Liver (tissue), 9 donors: ENCODE results near the gene STARD3. TPM values are rescaled to one million over a fixed set of nuclear protein-coding genes. Genes with fewer than 3 reads are reported as not detected.

Source experiments
- DNase-seq: peaks from one replicate; pipeline ENCODE4 v3.0.0-alpha.2; 2017; ENCODE audit warnings: low spot score
- H3K27ac ChIP-seq, 2 donors: one replicate each; pipeline ENCODE4 v1.7.0; 2013; ENCODE audit warnings: inconsistent platforms in 2 of 2, low read length in 2 of 2, control low read depth in 1 of 2, low read depth in 1 of 2, mild to moderate bottlenecking in 1 of 2
- H3K27me3 ChIP-seq, 4 donors: one replicate each; pipeline versions ENCODE4 v1.6.1 to v1.7.0; 2013; ENCODE audit warnings: low read length in 3 of 4, inconsistent platforms in 1 of 4, mild to moderate bottlenecking in 1 of 4, moderate library complexity in 1 of 4; ENCODE audit not compliant: control insufficient read depth in 4 of 4, insufficient read depth in 4 of 4
- H3K36me3 ChIP-seq, 4 donors: one replicate each; pipeline versions ENCODE4 v1.6.1 to v1.7.0; 2013; ENCODE audit warnings: low read length in 3 of 4, mild to moderate bottlenecking in 3 of 4, low read depth in 1 of 4, moderate library complexity in 1 of 4; ENCODE audit not compliant: control insufficient read depth in 4 of 4, insufficient read depth in 3 of 4
- H3K4me1 ChIP-seq, 4 donors: one replicate each; pipeline versions ENCODE4 v1.6.1 to v1.7.0; 2013; ENCODE audit warnings: low read length in 3 of 4, mild to moderate bottlenecking in 3 of 4, moderate library complexity in 1 of 4; ENCODE audit not compliant: control insufficient read depth in 4 of 4, insufficient read depth in 4 of 4
- H3K4me3 ChIP-seq, 3 donors: one replicate each; pipeline versions ENCODE4 v1.6.1 to v1.7.0; 2013; ENCODE audit warnings: low read length in 3 of 3, control low read depth in 1 of 3, low read depth in 1 of 3, mild to moderate bottlenecking in 1 of 3
- H3K9ac ChIP-seq, 2 donors: one replicate each; pipeline ENCODE4 v1.7.0; 2013; ENCODE audit warnings: low read length in 2 of 2, mild to moderate bottlenecking in 2 of 2, moderate library complexity in 2 of 2, control low read depth in 1 of 2, low read depth in 1 of 2
- H3K9me3 ChIP-seq, 4 donors: one replicate each; pipeline versions ENCODE4 v1.6.1 to v1.7.0; 2013; ENCODE audit warnings: low read length in 3 of 4; ENCODE audit not compliant: control insufficient read depth in 4 of 4
- EGR1 ChIP-seq, 2 donors: IDR thresholded peaks; 2 replicates each; pipeline ENCODE4 v1.6.1; 2016 to 2018; ENCODE audit warnings: antibody characterized with exemption in 2 of 2, low read depth in 2 of 2
- FOXA2 ChIP-seq: IDR thresholded peaks from 2 replicates; pipeline ENCODE4 v1.6.1; 2016; ENCODE audit warnings: antibody characterized with exemption
- GABPA ChIP-seq, 2 donors: IDR thresholded peaks in 1 of 2; conservative IDR thresholded peaks in 1 of 2; 2 replicates each; pipeline ENCODE4 v1.6.1; 2016; ENCODE audit warnings: antibody characterized with exemption in 2 of 2, mild to moderate bottlenecking in 1 of 2, moderate library complexity in 1 of 2
- HNF4A ChIP-seq, 2 donors: conservative IDR thresholded peaks; 2 replicates each; pipeline ENCODE4 v1.6.1; 2016; ENCODE audit warnings: antibody characterized with exemption in 2 of 2, mild to moderate bottlenecking in 2 of 2
- JUND ChIP-seq, 2 donors: IDR thresholded peaks; 2 replicates each; pipeline ENCODE4 v1.6.1; 2016; ENCODE audit warnings: antibody characterized with exemption in 2 of 2
- MAX ChIP-seq: IDR thresholded peaks from 2 replicates; pipeline ENCODE4 v1.6.1; 2016; ENCODE audit warnings: antibody characterized with exemption
- NR2F2 ChIP-seq: IDR thresholded peaks from 2 replicates; pipeline ENCODE4 v1.6.1; 2016; ENCODE audit warnings: antibody characterized with exemption
- RAD21 ChIP-seq, 2 donors: IDR thresholded peaks; 2 replicates each; pipeline ENCODE4 v1.6.1; 2016; ENCODE audit warnings: antibody characterized with exemption in 2 of 2, mild to moderate bottlenecking in 2 of 2
- REST ChIP-seq: IDR thresholded peaks from 2 replicates; pipeline ENCODE4 v1.6.1; 2016; ENCODE audit warnings: antibody characterized with exemption, mild to moderate bottlenecking
- RXRA ChIP-seq, 2 donors: IDR thresholded peaks; 2 replicates each; pipeline ENCODE4 v1.6.1; 2017 to 2018; ENCODE audit warnings: antibody characterized with exemption in 2 of 2, mild to moderate bottlenecking in 1 of 2
- SP1 ChIP-seq: IDR thresholded peaks from 2 replicates; pipeline ENCODE4 v1.6.1; 2018; ENCODE audit warnings: antibody characterized with exemption, mild to moderate bottlenecking
- TAF1 ChIP-seq: conservative IDR thresholded peaks from 2 replicates; pipeline ENCODE4 v1.6.1; 2016; ENCODE audit warnings: antibody characterized with exemption, mild to moderate bottlenecking
- YY1 ChIP-seq: IDR thresholded peaks from 2 replicates; pipeline ENCODE4 v1.6.1; 2016; ENCODE audit warnings: antibody characterized with exemption, mild to moderate bottlenecking
- WGBS: extraction: QIAGEN DNeasy Blood & Tissue Kit; methylation state at CpG from one replicate; pipeline ENCODE4 v1.1.7; 2013; 5-methylcytosine and 5-hydroxymethylcytosine counted together
- polyA plus RNA-seq, 2 donors: library from polyadenylated mRNA; stranded (reverse) in 1 of 2; unstranded in 1 of 2; fragments of 200-250 nt in 1 of 2; fragments of >200 nt in 1 of 2; fragmentation: Nextera tagmentation in 1 of 2; extraction: Ambion mirVana in 1 of 2; gene quantifications; one replicate each; pipeline versions ENCODE4 v1.2.1 to v1.2.3, GENCODE V29; 2013 to 2015
- total RNA-seq, 2 donors: library from RNA; depleted of rRNA; stranded (reverse); fragments of >200 nt; gene quantifications; one replicate each; pipeline ENCODE4 v1.2.3, GENCODE V29; 2014
- TF ChIP-seq, protein P1 (sequence below): IDR thresholded peaks from 2 replicates; pipeline ENCODE4 v1.6.1; 2016; ENCODE audit warnings: antibody characterized with exemption
- TF ChIP-seq, protein P2 (sequence below): fragments of 150-350 bp; IDR thresholded peaks from 2 replicates; pipeline ENCODE4 v1.5.1; 2017; ENCODE audit warnings: improper control_type of control experiment, low read depth, low read length; ENCODE audit not compliant: missing input control
- TF ChIP-seq, protein P3 (sequence below): IDR thresholded peaks from 2 replicates; pipeline ENCODE4 v1.6.1; 2016; ENCODE audit warnings: antibody characterized with exemption
- donor health status: healthy.
- donor health status: healthy.
- donor health status: healthy.
- donor health status: healthy.
- donor health status: healthy.

STARD3 gene
- total and polyA plus RNA-seq, 4 donors, result 15.0 to 34.0 (median 23.2) TPM

DNA sequence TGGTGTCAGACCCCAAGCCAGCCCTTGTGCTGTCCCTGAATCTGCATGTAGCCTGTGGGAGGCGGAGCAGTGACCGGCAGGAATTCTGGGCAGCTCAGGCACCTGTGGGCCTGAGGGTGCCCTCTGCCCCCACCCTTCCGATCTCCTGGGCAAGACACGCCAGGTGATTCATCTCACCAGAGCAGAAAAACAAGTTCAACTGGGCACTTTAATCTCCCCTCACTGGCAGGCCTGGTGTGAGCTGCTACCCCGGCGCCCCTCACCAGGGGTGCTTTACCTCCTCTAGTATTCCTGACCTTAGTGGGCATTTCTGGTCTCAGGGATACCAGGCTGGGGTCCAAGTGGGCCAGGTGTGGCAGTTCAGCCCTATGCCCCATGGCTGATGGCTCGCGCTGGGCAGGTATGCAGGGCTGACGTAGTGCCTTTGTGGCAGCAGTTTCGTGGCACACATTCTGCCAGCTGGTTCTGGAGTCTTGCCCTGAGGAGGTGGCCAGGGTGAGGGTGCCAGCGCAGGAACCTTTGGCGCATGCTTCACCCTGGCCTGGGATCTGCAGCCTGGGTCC is 68.9 kb downstream of the STARD3 start:
- Histone ChIP-seq H3K4me1 (peaks cover 29 to 63% (median 59%) of the 10 kb centered on the region in 4 donors), H3K9me3 (no peaks in the 10 kb centered on the region), H3K36me3 (peaks cover 0 to 15% (median 3%) of the 10 kb centered on the region in 4 donors), H3K27ac (peak overlapping the region; percentile 95 to 98), H3K4me3 (peak overlapping the region in 1 of 3 donors; percentile 26), H3K27me3 (no peaks in the 10 kb centered on the region), H3K9ac (peak overlapping the region in 1 of 2 donors; percentile 41)
- WGBS, result 33% methylated on average over 12 of the region's 12 CpGs
- DNase-seq, result no peak
- TF ChIP-seq EGR1 (IDR thresholded peaks at IDR 0.05; ENCODE audit: low read depth in 2 of 2) (no peak), YY1 (peak; percentile 50), JUND (IDR thresholded peaks at IDR 0.05) (peak; percentile 29 to 82), GABPA (IDR thresholded peaks at IDR 0.05 in 1 of 2, conservative IDR thresholded peaks at IDR 0.05 in 1 of 2) (no peak), MAX (peak; percentile 62), RAD21 (IDR thresholded peaks at IDR 0.05) (no peak), RXRA (IDR thresholded peaks at IDR 0.05) (peak; percentile 60 to 90), REST (no peak), TAF1 (no peak), HNF4A (conservative IDR thresholded peaks at IDR 0.05) (peak in 1 of 2 donors; percentile 72), NR2F2 (no peak), SP1 (peak; percentile 71)
- TF ChIP-seq, protein P1, sequence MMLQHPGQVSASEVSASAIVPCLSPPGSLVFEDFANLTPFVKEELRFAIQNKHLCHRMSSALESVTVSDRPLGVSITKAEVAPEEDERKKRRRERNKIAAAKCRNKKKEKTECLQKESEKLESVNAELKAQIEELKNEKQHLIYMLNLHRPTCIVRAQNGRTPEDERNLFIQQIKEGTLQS, result no peak
- TF ChIP-seq, protein P2, sequence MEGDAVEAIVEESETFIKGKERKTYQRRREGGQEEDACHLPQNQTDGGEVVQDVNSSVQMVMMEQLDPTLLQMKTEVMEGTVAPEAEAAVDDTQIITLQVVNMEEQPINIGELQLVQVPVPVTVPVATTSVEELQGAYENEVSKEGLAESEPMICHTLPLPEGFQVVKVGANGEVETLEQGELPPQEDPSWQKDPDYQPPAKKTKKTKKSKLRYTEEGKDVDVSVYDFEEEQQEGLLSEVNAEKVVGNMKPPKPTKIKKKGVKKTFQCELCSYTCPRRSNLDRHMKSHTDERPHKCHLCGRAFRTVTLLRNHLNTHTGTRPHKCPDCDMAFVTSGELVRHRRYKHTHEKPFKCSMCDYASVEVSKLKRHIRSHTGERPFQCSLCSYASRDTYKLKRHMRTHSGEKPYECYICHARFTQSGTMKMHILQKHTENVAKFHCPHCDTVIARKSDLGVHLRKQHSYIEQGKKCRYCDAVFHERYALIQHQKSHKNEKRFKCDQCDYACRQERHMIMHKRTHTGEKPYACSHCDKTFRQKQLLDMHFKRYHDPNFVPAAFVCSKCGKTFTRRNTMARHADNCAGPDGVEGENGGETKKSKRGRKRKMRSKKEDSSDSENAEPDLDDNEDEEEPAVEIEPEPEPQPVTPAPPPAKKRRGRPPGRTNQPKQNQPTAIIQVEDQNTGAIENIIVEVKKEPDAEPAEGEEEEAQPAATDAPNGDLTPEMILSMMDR, result no peak

GRCh38 chr17:39706383-39706782 is 69.4 kb downstream of the STARD3 start:
- peaks cover 0 to 16% (median 4%) of the 10 kb centered on the region in 4 donors for H3K36me3 ChIP-seq
- H3K27ac ChIP-seq, result peak overlapping the region; percentile 95 to 98
- peaks cover 26 to 59% (median 54%) of the 10 kb centered on the region in 4 donors for H3K4me1 ChIP-seq
- no peak for DNase-seq
- H3K9me3 ChIP-seq, result no peaks in the 10 kb centered on the region
- no peak overlapping the region for H3K9ac ChIP-seq
- no peak overlapping the region for H3K4me3 ChIP-seq
- H3K27me3 ChIP-seq, result no peaks in the 10 kb centered on the region
- 65% methylated on average over 8 of the region's 8 CpGs for WGBS
- TF ChIP-seq EGR1 (IDR thresholded peaks at IDR 0.05; ENCODE audit: low read depth in 2 of 2) (no peak), TAF1 (no peak), HNF4A (conservative IDR thresholded peaks at IDR 0.05) (no peak), YY1 (no peak), FOXA2 (no peak), RXRA (IDR thresholded peaks at IDR 0.05) (no peak)
- TF ChIP-seq, protein P3, sequence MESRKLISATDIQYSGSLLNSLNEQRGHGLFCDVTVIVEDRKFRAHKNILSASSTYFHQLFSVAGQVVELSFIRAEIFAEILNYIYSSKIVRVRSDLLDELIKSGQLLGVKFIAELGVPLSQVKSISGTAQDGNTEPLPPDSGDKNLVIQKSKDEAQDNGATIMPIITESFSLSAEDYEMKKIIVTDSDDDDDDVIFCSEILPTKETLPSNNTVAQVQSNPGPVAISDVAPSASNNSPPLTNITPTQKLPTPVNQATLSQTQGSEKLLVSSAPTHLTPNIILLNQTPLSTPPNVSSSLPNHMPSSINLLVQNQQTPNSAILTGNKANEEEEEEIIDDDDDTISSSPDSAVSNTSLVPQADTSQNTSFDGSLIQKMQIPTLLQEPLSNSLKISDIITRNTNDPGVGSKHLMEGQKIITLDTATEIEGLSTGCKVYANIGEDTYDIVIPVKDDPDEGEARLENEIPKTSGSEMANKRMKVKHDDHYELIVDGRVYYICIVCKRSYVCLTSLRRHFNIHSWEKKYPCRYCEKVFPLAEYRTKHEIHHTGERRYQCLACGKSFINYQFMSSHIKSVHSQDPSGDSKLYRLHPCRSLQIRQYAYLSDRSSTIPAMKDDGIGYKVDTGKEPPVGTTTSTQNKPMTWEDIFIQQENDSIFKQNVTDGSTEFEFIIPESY, result no peak
